Liver (tissue), 9 donors: Measurements from ENCODE around the gene NR2C1. TPM values are rescaled to one million over a fixed set of nuclear protein-coding genes. Genes with fewer than 3 reads are reported as not detected.

Source experiments
- DNase-seq: peaks from one replicate; pipeline ENCODE4 v3.0.0-alpha.2; 2017; ENCODE audit warnings: low spot score
- H3K27ac ChIP-seq, 2 donors: one replicate each; pipeline ENCODE4 v1.7.0; 2013; ENCODE audit warnings: inconsistent platforms in 2 of 2, low read length in 2 of 2, control low read depth in 1 of 2, low read depth in 1 of 2, mild to moderate bottlenecking in 1 of 2
- H3K27me3 ChIP-seq, 4 donors: one replicate each; pipeline versions ENCODE4 v1.6.1 to v1.7.0; 2013; ENCODE audit warnings: low read length in 3 of 4, inconsistent platforms in 1 of 4, mild to moderate bottlenecking in 1 of 4, moderate library complexity in 1 of 4; ENCODE audit not compliant: control insufficient read depth in 4 of 4, insufficient read depth in 4 of 4
- H3K36me3 ChIP-seq, 4 donors: one replicate each; pipeline versions ENCODE4 v1.6.1 to v1.7.0; 2013; ENCODE audit warnings: low read length in 3 of 4, mild to moderate bottlenecking in 3 of 4, low read depth in 1 of 4, moderate library complexity in 1 of 4; ENCODE audit not compliant: control insufficient read depth in 4 of 4, insufficient read depth in 3 of 4
- H3K4me1 ChIP-seq, 4 donors: one replicate each; pipeline versions ENCODE4 v1.6.1 to v1.7.0; 2013; ENCODE audit warnings: low read length in 3 of 4, mild to moderate bottlenecking in 3 of 4, moderate library complexity in 1 of 4; ENCODE audit not compliant: control insufficient read depth in 4 of 4, insufficient read depth in 4 of 4
- H3K4me3 ChIP-seq, 3 donors: one replicate each; pipeline versions ENCODE4 v1.6.1 to v1.7.0; 2013; ENCODE audit warnings: low read length in 3 of 3, control low read depth in 1 of 3, low read depth in 1 of 3, mild to moderate bottlenecking in 1 of 3
- H3K9ac ChIP-seq, 2 donors: one replicate each; pipeline ENCODE4 v1.7.0; 2013; ENCODE audit warnings: low read length in 2 of 2, mild to moderate bottlenecking in 2 of 2, moderate library complexity in 2 of 2, control low read depth in 1 of 2, low read depth in 1 of 2
- H3K9me3 ChIP-seq, 4 donors: one replicate each; pipeline versions ENCODE4 v1.6.1 to v1.7.0; 2013; ENCODE audit warnings: low read length in 3 of 4; ENCODE audit not compliant: control insufficient read depth in 4 of 4
- ATF3 ChIP-seq: IDR thresholded peaks from 2 replicates; pipeline ENCODE4 v1.6.1; 2016; ENCODE audit warnings: antibody characterized with exemption
- CTCF ChIP-seq: fragments of 150-350 bp; IDR thresholded peaks from 2 replicates; pipeline ENCODE4 v1.5.1; 2017; ENCODE audit warnings: improper control_type of control experiment, low read depth, low read length; ENCODE audit not compliant: missing input control
- EGR1 ChIP-seq, 2 donors: IDR thresholded peaks; 2 replicates each; pipeline ENCODE4 v1.6.1; 2016 to 2018; ENCODE audit warnings: antibody characterized with exemption in 2 of 2, low read depth in 2 of 2
- FOXA2 ChIP-seq: IDR thresholded peaks from 2 replicates; pipeline ENCODE4 v1.6.1; 2016; ENCODE audit warnings: antibody characterized with exemption
- GABPA ChIP-seq, 2 donors: IDR thresholded peaks in 1 of 2; conservative IDR thresholded peaks in 1 of 2; 2 replicates each; pipeline ENCODE4 v1.6.1; 2016; ENCODE audit warnings: antibody characterized with exemption in 2 of 2, mild to moderate bottlenecking in 1 of 2, moderate library complexity in 1 of 2
- HNF4A ChIP-seq, 2 donors: conservative IDR thresholded peaks; 2 replicates each; pipeline ENCODE4 v1.6.1; 2016; ENCODE audit warnings: antibody characterized with exemption in 2 of 2, mild to moderate bottlenecking in 2 of 2
- HNF4G ChIP-seq: IDR thresholded peaks from 2 replicates; pipeline ENCODE4 v1.6.1; 2016; ENCODE audit warnings: antibody characterized with exemption
- MAX ChIP-seq: IDR thresholded peaks from 2 replicates; pipeline ENCODE4 v1.6.1; 2016; ENCODE audit warnings: antibody characterized with exemption
- RAD21 ChIP-seq, 2 donors: IDR thresholded peaks; 2 replicates each; pipeline ENCODE4 v1.6.1; 2016; ENCODE audit warnings: antibody characterized with exemption in 2 of 2, mild to moderate bottlenecking in 2 of 2
- REST ChIP-seq: IDR thresholded peaks from 2 replicates; pipeline ENCODE4 v1.6.1; 2016; ENCODE audit warnings: antibody characterized with exemption, mild to moderate bottlenecking
- RXRA ChIP-seq, 2 donors: IDR thresholded peaks; 2 replicates each; pipeline ENCODE4 v1.6.1; 2017 to 2018; ENCODE audit warnings: antibody characterized with exemption in 2 of 2, mild to moderate bottlenecking in 1 of 2
- TAF1 ChIP-seq: conservative IDR thresholded peaks from 2 replicates; pipeline ENCODE4 v1.6.1; 2016; ENCODE audit warnings: antibody characterized with exemption, mild to moderate bottlenecking
- YY1 ChIP-seq: IDR thresholded peaks from 2 replicates; pipeline ENCODE4 v1.6.1; 2016; ENCODE audit warnings: antibody characterized with exemption, mild to moderate bottlenecking
- ZBTB33 ChIP-seq: IDR thresholded peaks from 2 replicates; pipeline ENCODE4 v1.6.1; 2016; ENCODE audit warnings: antibody characterized with exemption
- WGBS: extraction: QIAGEN DNeasy Blood & Tissue Kit; methylation state at CpG from one replicate; pipeline ENCODE4 v1.1.7; 2013; 5-methylcytosine and 5-hydroxymethylcytosine counted together
- polyA plus RNA-seq, 2 donors: library from polyadenylated mRNA; stranded (reverse) in 1 of 2; unstranded in 1 of 2; fragments of 200-250 nt in 1 of 2; fragments of >200 nt in 1 of 2; fragmentation: Nextera tagmentation in 1 of 2; extraction: Ambion mirVana in 1 of 2; gene quantifications; one replicate each; pipeline versions ENCODE4 v1.2.1 to v1.2.3, GENCODE V29; 2013 to 2015
- total RNA-seq, 2 donors: library from RNA; depleted of rRNA; stranded (reverse); fragments of >200 nt; gene quantifications; one replicate each; pipeline ENCODE4 v1.2.3, GENCODE V29; 2014
- donor health status: healthy.
- donor health status: healthy.
- donor health status: healthy.
- donor health status: healthy.
- donor health status: healthy.

Gene NR2C1
- total and polyA plus RNA-seq, 4 donors: 8.3 to 32.0 (median 21.0) TPM

GRCh38 chr12:95114766-95115405 is 41.5 kb upstream of the NR2C1 start:
- H3K9me3 ChIP-seq: no peaks in the 10 kb centered on the region
- peaks cover 0 to 4% (median 0%) of the 10 kb centered on the region in 4 donors for H3K36me3 ChIP-seq
- TF ChIP-seq MAX (no peak), REST (no peak), CTCF (no peak), EGR1 (IDR thresholded peaks at IDR 0.05; ENCODE audit: low read depth in 2 of 2) (no peak), ATF3 (no peak), HNF4G (no peak), GABPA (IDR thresholded peaks at IDR 0.05 in 1 of 2, conservative IDR thresholded peaks at IDR 0.05 in 1 of 2) (no peak), FOXA2 (no peak), ZBTB33 (no peak), TAF1 (no peak), YY1 (no peak), RXRA (IDR thresholded peaks at IDR 0.05) (no peak)
- H3K4me3 ChIP-seq: no peak overlapping the region
- WGBS: 79% methylated on average over 3 of the region's 3 CpGs
- no peaks in the 10 kb centered on the region for H3K27me3 ChIP-seq
- H3K27ac ChIP-seq: no peak overlapping the region
- H3K4me1 ChIP-seq: peaks cover 0 to 11% (median 8%) of the 10 kb centered on the region in 4 donors
- no peak for DNase-seq
- H3K9ac ChIP-seq: no peak overlapping the region

- Histone ChIP-seq H3K4me3 (no peak overlapping the region), H3K27ac (no peak overlapping the region), H3K9me3 (no peaks in the 10 kb centered on the region), H3K27me3 (no peaks in the 10 kb centered on the region), H3K4me1 (no peaks in the 10 kb centered on the region), H3K9ac (no peak overlapping the region), H3K36me3 (peaks cover 0 to 12% (median 4%) of the 10 kb centered on the region in 4 donors)
- WGBS: 91% methylated on average over 7 of the region's 7 CpGs
- no peak for DNase-seq
- TF ChIP-seq ATF3 (no peak), RAD21 (IDR thresholded peaks at IDR 0.05) (no peak), TAF1 (no peak), EGR1 (IDR thresholded peaks at IDR 0.05; ENCODE audit: low read depth in 2 of 2) (no peak), MAX (no peak), ZBTB33 (no peak), FOXA2 (no peak), HNF4A (conservative IDR thresholded peaks at IDR 0.05) (no peak), YY1 (no peak), GABPA (IDR thresholded peaks at IDR 0.05 in 1 of 2, conservative IDR thresholded peaks at IDR 0.05 in 1 of 2) (no peak), REST (no peak), RXRA (IDR thresholded peaks at IDR 0.05) (no peak), HNF4G (no peak)
These were observed 33.9 kb upstream of the NR2C1 start for GRCh38 chr12:95107362-95107761.
